Gastroesophageal sphincter (tissue), 3 donors: ENCODE results near the gene CYS1.

Experiments used
- POLR2A ChIP-seq, 2 donors: fragments of 450-650 bp; IDR thresholded peaks; one replicate each; pipeline ENCODE4 v1.6.1; 2017; ENCODE audit warnings: antibody characterized with exemption in 2 of 2, mild to moderate bottlenecking in 2 of 2, moderate library complexity in 1 of 2
- POLR2AphosphoS5 ChIP-seq: sonication (generic); formaldehyde crosslinking; IDR thresholded peaks from one replicate; pipeline ENCODE4 v1.6.1; 2017; ENCODE audit warnings: antibody characterized with exemption
- TF ChIP-seq, protein P1 (sequence below), 4 experiments: fragments of 200-600 bp in 2 of 4; fragments of 450-650 bp in 2 of 4; sonication (generic) in 1 of 4; IDR thresholded peaks; one replicate each; pipeline ENCODE4 v1.5.1; 2017 to 2019; ENCODE audit warnings: antibody characterized with exemption in 4 of 4, mild to moderate bottlenecking in 2 of 4, moderate library complexity in 2 of 4

DNA sequence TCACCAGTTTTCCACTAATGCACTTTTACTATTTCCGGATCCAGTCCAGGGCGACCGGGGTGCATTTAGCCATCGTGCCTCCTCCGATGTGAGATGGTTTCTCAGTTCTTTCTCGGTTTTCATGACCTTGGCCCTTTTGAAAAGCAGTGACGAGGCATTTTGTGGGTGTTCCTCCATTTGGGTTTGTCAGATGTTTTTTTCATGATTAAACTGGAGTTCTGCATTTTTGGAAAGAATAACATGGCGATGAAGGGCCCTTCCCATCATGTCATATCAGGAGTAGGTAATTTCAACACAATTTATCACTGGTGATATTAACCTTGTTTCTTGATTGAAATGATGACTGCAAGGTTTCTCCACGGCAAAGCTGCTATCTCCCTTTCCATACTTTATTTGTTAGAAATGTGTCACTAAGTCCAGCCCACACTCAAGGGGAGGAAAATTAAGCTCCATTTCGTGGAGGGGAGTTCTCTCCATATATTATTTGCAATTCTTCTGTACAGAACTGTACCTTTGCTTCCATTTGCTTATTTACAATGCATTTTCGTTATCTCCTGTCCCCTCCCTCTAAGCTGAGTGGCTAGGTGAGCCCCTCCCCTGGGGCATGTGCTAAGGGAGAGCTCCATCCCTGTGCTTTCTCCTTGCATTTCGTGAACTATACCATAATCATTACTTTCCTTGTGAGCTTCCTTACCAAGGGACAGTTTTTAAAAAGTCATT is 45.7 kb downstream of the CYS1 start:
- TF ChIP-seq, protein P1, sequence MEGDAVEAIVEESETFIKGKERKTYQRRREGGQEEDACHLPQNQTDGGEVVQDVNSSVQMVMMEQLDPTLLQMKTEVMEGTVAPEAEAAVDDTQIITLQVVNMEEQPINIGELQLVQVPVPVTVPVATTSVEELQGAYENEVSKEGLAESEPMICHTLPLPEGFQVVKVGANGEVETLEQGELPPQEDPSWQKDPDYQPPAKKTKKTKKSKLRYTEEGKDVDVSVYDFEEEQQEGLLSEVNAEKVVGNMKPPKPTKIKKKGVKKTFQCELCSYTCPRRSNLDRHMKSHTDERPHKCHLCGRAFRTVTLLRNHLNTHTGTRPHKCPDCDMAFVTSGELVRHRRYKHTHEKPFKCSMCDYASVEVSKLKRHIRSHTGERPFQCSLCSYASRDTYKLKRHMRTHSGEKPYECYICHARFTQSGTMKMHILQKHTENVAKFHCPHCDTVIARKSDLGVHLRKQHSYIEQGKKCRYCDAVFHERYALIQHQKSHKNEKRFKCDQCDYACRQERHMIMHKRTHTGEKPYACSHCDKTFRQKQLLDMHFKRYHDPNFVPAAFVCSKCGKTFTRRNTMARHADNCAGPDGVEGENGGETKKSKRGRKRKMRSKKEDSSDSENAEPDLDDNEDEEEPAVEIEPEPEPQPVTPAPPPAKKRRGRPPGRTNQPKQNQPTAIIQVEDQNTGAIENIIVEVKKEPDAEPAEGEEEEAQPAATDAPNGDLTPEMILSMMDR (IDR thresholded peaks at IDR 0.05), result no peak
- no peak for TF ChIP-seq POLR2AphosphoS5
- TF ChIP-seq POLR2A (IDR thresholded peaks at IDR 0.05), result no peak
